Activated CD8-positive, alpha-beta memory T cell treated with anti-CD3 and anti-CD28 coated beads, Interleukin-2, amount 10 ng/mL, durations not matched to agents 7 days and 5 days (primary cell): Measurements from ENCODE around the gene PCYOX1L. TPM values are rescaled to one million over a fixed set of nuclear protein-coding genes. Genes with fewer than 3 reads are reported as not detected.

ENCODE experiments used
- ATAC-seq: fragments of 150-1000 bp; cut with Tn5 transposase; one replicate; pipeline ENCODE4 v1.10.0; 2021; ENCODE audit warnings: moderate library complexity
- CTCF ChIA-PET: fragments of 350-600 bp; sonication (Branson Sonifier 250); formaldehyde crosslinking; loops from one replicate; lab custom pipeline; 2021; ENCODE audit warnings: antibody characterized with exemption; lab: Charles Lee
- DNase-seq: peaks from one replicate; pipeline ENCODE4 v3.0.0-alpha.2; 2020
- H3K27ac Mint-ChIP-seq: one replicate; pipeline ENCODE4 v1.8.0; 2021; ENCODE audit warnings: mild to moderate bottlenecking, mixed read lengths
- H3K27me3 Mint-ChIP-seq: one replicate; pipeline ENCODE4 v1.8.0; 2021; ENCODE audit warnings: mixed read lengths
- H3K36me3 Mint-ChIP-seq: one replicate; pipeline ENCODE4 v1.8.0; 2021; ENCODE audit warnings: mild to moderate bottlenecking, mixed read lengths
- H3K4me1 Mint-ChIP-seq: one replicate; pipeline ENCODE4 v1.8.0; 2021; ENCODE audit warnings: mixed read lengths
- H3K4me3 Mint-ChIP-seq: one replicate; pipeline ENCODE4 v1.8.0; 2021; ENCODE audit warnings: mild to moderate bottlenecking, moderate library complexity, mixed read lengths
- H3K9me3 Mint-ChIP-seq: one replicate; pipeline ENCODE4 v1.8.0; 2022; ENCODE audit warnings: low read depth, mixed read lengths
- total RNA-seq, 2 experiments: library from RNA; stranded (reverse); gene quantifications; one replicate each; pipeline ENCODE4 v1.2.3, GENCODE V29; 2021

Gene PCYOX1L
- total RNA-seq, 2 experiments from 2014 or later = 26.7 to 32.1 TPM

DNA sequence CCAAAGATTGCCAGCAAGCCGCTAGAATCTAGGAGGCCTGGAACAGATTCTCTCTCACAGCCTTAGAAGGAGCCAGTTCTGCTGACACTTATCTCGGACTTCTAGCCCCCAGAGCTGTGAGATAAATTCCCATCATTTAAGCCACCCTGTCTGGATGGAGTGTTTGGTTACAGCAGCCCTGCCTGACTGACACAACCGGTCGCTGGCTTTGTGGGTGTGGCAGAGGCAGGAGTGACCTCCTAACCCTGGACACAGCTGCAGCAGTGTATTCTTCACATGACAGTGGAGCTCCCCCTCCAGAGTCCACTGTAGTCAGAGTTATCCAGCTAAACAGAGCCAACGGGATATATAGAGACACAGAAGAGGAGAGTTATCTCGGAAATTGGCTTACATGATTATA lies 42.5 kb downstream of the PCYOX1L start:
- Mint-ChIP-seq H3K27me3 (peaks cover 6% of the 10 kb centered on the region), H3K9me3 (no peaks in the 10 kb centered on the region), H3K4me1 (no peaks in the 10 kb centered on the region), H3K27ac (no peak overlapping the region), H3K4me3 (no peak overlapping the region), H3K36me3 (no peaks in the 10 kb centered on the region)
- CTCF ChIA-PET = interaction anchor here (0.8 to 1.3 kb wide), 2 partner anchors 39 to 86 kb away, joined by 3 read pairs; no protein-coding TSS in a partner anchor
- ATAC-seq (no peak), DNase-seq (no peak)

DNA sequence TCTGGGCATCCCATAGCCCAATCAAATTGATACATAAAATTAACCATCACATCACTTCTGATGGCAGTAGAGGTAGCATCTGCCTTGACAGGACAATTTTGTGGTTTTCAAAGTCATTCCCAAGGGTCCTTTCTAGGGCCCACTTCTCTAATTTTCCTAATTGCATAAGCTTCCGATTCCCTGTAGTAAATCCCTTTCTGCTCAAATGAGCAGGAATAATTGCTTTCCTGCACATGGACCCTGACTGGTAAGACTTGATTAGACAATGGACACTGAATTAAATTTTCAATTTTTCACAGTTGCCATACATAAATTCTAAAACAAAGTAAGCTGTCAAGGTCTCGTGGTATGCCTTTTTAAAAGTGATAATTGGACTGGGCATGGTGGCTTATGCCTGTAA lies 43.2 kb downstream of the PCYOX1L start:
- Mint-ChIP-seq H3K4me1 (no peaks in the 10 kb centered on the region), H3K27me3 (peaks cover 5% of the 10 kb centered on the region), H3K4me3 (no peak overlapping the region), H3K9me3 (no peaks in the 10 kb centered on the region), H3K36me3 (no peaks in the 10 kb centered on the region), H3K27ac (no peak overlapping the region)
- CTCF ChIA-PET = interaction anchor here (0.8 to 1.3 kb wide), 2 partner anchors 38 to 86 kb away, joined by 3 read pairs; no protein-coding TSS in a partner anchor
- ATAC-seq (no peak), DNase-seq (no peak)

DNA sequence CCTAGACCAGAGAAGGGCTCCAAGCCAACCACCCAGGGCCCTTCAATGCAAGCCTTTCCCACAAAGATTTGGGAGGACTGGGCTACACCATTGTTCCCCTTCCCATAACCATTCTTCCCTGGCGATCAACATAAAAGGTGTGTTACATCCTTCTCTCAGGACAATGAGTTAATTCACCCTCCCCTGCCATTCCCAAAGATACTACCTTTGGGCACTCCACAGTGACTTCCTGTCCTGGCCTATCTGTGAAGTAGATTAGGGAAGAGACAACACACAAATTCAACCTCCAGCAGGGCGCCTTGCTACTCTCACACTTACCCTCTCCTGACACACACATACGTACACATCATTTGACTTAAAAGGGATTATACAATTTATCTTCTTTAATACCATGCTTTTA lies 44.4 kb downstream of the PCYOX1L start:
- no peak overlapping the region for H3K4me3 Mint-ChIP-seq
- CTCF ChIA-PET = no interaction called here
- H3K36me3 Mint-ChIP-seq = no peaks in the 10 kb centered on the region
- H3K9me3 Mint-ChIP-seq = no peaks in the 10 kb centered on the region
- ATAC-seq (no peak), DNase-seq (no peak)
- H3K27me3 Mint-ChIP-seq = peaks cover 5% of the 10 kb centered on the region
- no peak overlapping the region for H3K27ac Mint-ChIP-seq
- no peaks in the 10 kb centered on the region for H3K4me1 Mint-ChIP-seq

DNA sequence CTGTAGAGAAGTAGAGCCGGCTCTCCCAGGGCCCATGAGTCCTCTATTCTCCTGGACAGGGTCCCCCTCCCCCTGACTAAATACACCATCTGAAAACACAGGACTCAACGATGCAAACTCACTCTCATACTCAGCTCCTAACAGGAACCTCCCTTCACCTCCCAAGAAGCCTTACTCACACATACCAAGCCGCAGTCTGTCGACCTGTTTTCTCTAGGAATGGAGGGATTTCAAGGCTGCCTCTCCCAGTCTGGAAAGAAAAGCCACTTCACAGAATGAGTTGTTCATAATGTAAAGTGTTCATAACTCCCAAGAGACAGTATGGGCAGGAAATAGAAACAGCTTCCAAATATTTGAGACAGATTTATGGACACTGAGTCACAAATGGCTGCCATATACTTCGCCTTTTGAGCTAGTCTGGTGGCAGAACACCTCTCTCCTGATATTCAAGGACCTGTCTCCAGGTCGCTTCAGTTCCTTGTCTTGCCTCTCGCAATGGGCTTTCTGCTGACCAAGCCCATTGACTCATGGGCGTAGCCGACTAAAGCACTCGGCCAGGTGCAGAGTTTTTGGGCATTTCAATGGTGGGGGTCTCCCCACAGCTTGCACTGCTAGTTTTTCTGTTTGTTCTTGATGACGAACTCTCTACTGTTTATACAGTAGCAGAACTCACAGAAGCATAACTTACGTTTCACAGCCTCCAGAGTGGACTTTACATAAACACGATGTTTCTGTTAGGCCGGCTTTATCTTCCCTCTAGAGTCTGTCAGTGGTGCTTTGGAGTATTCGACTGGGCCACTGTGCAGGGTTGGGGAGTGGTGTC lies 46.3 kb downstream of the PCYOX1L start:
- no peak for ATAC-seq
- no peaks in the 10 kb centered on the region for H3K9me3 Mint-ChIP-seq

DNA sequence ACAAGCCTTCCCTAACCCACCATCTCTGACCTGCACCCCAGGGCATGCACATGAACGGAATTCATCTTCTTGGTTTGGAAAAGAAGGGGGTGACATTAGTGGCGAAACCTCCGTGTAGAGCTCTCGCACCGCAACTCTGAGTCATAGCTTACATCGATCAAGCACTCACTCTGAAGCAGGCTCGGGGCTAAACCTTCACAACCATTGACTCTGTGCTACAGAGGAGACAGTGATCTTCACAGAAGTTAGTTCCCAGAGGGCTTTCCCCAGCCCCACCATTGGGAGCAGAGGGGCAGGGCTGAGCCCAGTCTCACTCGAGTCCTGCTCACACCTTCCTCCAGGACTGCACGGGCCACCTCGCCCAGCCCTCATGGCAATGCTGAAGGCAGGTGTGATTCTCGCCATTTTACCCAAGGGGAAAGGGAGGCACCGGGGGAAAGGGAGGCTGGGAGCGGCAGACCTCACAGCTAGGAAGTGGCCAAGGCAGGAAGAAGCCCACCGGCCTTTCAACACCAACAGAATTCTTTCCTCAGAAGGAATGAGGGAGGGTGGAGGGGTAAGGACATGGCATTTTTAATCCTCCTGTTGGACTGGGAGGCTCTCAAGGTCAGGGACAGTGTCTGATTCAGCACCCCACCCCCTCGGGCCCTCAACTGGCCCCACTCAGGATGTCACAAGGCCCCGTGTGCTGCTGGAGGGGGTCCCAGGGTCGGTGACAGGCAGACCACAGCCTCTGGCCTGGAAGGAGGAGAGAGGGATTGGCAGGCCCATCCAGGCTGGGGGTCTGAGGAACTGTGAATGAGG lies 47.1 kb downstream of the PCYOX1L start:
- CTCF ChIA-PET = interaction anchor here (1.5 kb wide), 1 partner anchor 33 kb away, joined by 3 read pairs; no protein-coding TSS in a partner anchor
- no peak for ATAC-seq
- H3K36me3 Mint-ChIP-seq = no peaks in the 10 kb centered on the region

More for the DNA sequence above, 46.3 kb downstream of the PCYOX1L start:
- Mint-ChIP-seq H3K27me3 (peaks cover 5% of the 10 kb centered on the region), H3K4me3 (no peak overlapping the region), H3K36me3 (no peaks in the 10 kb centered on the region), H3K27ac (no peak overlapping the region), H3K4me1 (no peaks in the 10 kb centered on the region)
- CTCF ChIA-PET = interaction anchor here (1.5 kb wide), 1 partner anchor 32 kb away, joined by 3 read pairs; no protein-coding TSS in a partner anchor
- DNase-seq = no peak

DNA sequence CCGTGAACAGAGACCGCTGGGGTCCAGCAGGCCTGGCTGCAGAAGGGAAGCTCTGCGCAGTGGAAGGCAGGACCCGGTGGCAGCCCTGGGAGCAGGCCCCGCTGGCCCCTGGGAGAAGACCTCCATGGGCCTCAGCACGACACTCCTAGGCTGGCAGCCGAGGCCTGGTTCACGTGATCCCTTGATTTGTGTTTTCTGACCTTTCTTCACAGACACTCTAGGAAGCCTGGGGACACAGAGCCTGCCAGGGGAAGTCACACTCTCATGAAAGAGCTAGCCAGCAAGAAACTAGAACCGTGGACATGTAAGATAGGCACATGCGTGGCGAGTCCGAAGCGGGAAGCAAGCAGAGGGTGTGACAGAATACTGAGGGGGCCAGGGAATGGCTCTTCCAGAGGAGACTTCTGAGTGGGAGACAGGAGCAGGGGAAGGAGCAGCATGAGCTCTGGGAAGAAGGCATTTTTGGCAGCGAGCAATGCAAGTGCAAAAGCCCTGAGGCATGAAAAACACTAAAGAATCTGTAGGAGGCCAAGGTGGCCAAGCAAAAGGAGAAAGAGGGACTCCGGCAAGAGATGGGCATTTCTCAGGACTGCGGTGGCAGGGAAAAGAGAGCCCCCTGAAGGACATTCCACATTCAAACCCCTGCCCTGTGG lies 47.8 kb downstream of the PCYOX1L start:
- ATAC-seq (no peak), DNase-seq (no peak)
- Mint-ChIP-seq H3K36me3 (no peaks in the 10 kb centered on the region), H3K9me3 (no peaks in the 10 kb centered on the region), H3K27me3 (peaks cover 5% of the 10 kb centered on the region), H3K4me1 (no peaks in the 10 kb centered on the region), H3K27ac (no peak overlapping the region), H3K4me3 (no peak overlapping the region)
- CTCF ChIA-PET = no interaction called here

More for the DNA sequence above, 47.1 kb downstream of the PCYOX1L start:
- DNase-seq = no peak
- Mint-ChIP-seq H3K27ac (no peak overlapping the region), H3K27me3 (peaks cover 5% of the 10 kb centered on the region), H3K4me3 (no peak overlapping the region), H3K9me3 (no peaks in the 10 kb centered on the region), H3K4me1 (no peaks in the 10 kb centered on the region)

DNA sequence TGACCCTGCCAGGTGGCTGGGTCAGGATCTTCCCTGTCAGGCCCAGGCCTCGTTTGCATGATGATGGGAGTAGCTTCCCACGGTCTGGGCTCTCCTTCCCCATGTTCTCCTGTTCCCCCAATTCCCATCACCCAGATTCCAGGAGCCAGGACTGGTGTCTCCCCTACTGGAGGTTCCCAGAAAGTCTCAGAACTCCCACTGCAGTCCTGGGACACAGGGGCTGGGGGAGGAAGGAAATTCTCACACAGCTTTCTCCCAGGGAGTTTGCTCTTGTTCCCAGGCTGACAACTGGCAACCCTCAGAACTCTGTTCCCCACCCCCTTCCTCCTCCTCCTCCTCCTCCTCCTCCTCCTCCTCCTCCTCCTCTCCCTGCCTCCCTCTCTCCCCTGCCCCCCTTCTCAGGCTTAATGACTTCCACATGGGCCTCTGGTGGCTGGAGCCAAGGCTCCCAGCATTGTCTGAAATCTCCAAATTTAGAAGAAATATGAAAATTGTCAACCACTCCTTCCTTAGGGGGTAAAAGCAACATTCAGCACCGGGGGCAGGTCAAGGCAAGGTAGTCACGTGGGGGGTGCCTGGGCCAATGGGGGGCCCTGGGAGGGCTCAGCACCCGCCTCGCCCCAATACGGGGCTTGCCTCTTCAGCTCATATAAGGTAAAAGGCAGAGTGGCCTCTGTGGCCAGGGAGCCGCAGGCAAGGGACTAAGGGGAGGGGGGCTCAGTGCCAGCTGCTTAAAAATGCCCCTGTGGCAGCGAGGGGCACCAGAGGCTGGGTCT lies 48.5 kb downstream of the PCYOX1L start:
- Mint-ChIP-seq H3K9me3 (no peaks in the 10 kb centered on the region), H3K27me3 (peaks cover 2% of the 10 kb centered on the region), H3K27ac (no peak overlapping the region), H3K36me3 (no peaks in the 10 kb centered on the region), H3K4me1 (no peaks in the 10 kb centered on the region), H3K4me3 (no peak overlapping the region)
- CTCF ChIA-PET = interaction anchor here (1.6 kb wide), 1 partner anchor 38 kb away, joined by 3 read pairs; no protein-coding TSS in a partner anchor
- ATAC-seq (no peak), DNase-seq (no peak)

DNA sequence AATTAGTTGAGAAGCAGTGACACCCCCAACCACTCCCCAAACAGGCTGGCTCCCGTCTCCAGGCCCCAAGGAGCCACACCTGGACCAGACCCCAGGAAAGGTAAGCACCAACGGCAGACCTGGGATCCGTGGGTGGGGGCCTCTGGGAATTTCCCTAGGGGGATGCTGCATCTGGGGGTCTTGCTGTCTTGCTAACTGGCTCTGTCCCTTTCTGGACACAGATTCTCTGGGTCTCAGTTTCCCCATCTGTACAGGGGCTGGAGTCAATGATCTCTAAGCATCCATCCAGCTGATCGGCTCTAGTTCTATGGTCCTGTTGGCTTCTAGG lies 49.1 kb downstream of the PCYOX1L start:
- H3K4me3 Mint-ChIP-seq = no peak overlapping the region
- no peaks in the 10 kb centered on the region for H3K4me1 Mint-ChIP-seq
- ATAC-seq (no peak), DNase-seq (no peak)
- CTCF ChIA-PET = interaction anchor here (1.1 to 1.6 kb wide), 2 partner anchors 22 to 39 kb away, joined by 3 read pairs; no protein-coding TSS in a partner anchor
- no peak overlapping the region for H3K27ac Mint-ChIP-seq
- no peaks in the 10 kb centered on the region for H3K36me3 Mint-ChIP-seq
- H3K27me3 Mint-ChIP-seq = peaks cover 2% of the 10 kb centered on the region
- H3K9me3 Mint-ChIP-seq = no peaks in the 10 kb centered on the region

DNA sequence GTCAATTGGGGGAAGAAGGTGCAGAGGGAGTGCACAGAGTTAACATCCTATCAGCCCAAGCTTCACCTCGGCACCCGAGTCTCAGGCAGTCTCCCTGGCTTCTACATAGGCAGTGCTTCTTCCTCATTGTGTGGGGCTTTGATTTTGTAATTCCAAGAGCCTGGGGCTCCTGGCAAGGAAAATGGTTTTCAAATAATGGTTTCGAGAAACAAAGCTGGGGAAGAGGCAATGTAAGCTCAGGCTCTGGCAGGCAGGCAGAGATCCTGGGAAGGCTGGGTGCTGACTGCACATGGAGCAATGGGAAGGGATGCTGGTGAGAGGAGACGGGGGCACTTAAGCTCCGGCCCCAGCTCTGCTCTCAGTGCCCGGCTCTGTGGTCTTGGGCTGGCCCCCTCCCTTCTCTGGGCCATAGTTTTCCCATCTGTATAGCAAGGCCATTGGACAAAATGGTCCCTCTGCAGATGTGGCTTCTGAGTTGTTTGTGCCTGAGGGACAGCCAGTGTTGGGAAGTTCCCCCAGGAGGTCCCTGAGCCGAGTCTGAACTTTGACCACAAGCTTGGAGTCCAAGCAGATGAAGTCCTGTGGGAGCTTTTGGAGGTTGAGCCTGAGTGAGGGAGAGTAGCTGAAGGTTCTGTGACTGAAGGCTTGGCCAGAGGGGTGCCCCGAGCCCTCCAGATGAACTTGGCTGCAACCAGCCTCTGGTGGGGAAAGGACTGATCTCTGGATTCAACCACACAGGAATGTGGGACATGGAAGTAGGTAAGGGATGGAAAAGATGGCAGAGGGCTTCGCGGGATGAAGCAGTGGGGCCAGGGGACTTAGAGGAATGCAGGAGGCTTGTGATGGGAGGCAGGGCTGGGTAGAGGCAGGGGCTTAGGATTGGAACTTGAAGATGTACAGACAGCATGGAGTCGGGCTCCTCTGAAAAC lies 49.7 kb downstream of the PCYOX1L start:
- ATAC-seq (no peak), DNase-seq (no peak)
- H3K36me3 Mint-ChIP-seq = no peaks in the 10 kb centered on the region
- no peaks in the 10 kb centered on the region for H3K4me1 Mint-ChIP-seq
- CTCF ChIA-PET = interaction anchor here (1.1 to 1.6 kb wide), 4 partner anchors 23 to 42 kb away, joined by 3 to 4 read pairs (median 3); no protein-coding TSS in a partner anchor
- no peak overlapping the region for H3K4me3 Mint-ChIP-seq
- no peaks in the 10 kb centered on the region for H3K9me3 Mint-ChIP-seq
- peaks cover 2% of the 10 kb centered on the region for H3K27me3 Mint-ChIP-seq
- H3K27ac Mint-ChIP-seq = no peak overlapping the region

DNA sequence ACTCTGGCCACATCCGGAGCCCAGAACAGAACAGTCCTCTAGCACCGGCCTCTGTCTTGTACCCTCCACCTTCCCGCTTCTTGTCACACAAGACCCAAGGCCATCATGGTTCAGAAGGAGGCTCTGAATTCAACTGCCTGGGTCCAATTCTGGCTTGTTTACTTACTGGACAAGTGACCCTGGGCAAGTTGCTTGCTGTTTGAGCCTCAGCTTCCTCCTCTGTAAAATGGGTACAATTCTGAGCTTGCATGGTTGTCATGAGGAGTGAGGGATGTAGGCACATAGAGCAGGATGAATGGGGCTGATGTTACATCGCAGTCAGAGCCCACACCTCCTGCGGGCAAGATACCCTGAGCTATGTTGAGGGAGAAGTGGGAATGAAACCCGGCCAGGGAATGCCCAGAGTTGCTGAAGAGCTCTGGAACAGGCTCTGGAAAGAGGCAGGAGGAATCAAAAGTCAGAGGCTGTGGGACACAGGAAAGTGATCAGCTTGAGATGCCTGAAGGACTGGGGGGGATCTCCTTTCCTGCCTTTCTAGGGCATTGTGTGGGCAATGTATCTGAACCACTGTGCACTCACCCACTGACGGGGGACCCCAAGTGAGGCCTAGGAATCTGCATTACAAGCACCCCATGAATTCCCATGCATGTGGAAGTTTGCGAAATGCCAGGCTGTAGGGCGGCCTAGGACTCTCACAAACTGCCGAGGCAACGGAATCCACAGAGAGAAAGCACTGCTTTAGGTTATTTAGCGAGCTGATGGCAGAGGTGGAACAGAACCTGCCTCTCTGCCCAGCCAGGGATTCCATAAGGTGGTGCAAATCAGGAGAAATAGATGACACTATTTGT lies 50.6 kb downstream of the PCYOX1L start:
- DNase-seq = no peak
- H3K4me3 Mint-ChIP-seq = no peak overlapping the region
- H3K9me3 Mint-ChIP-seq = no peaks in the 10 kb centered on the region
- no peaks in the 10 kb centered on the region for H3K36me3 Mint-ChIP-seq
- H3K27me3 Mint-ChIP-seq = peaks cover 2% of the 10 kb centered on the region
- no peak overlapping the region for H3K27ac Mint-ChIP-seq
- ATAC-seq = no peak
- no peaks in the 10 kb centered on the region for H3K4me1 Mint-ChIP-seq
- CTCF ChIA-PET = interaction anchor here (1.1 to 1.6 kb wide), 5 partner anchors 24 to 42 kb away, joined by 3 to 5 read pairs (median 3); no protein-coding TSS in a partner anchor
